ENCODE data around the gene EGF.
"Not testable (repeated sequence)": the region's sequence is repeated elsewhere in the genome, so short reads cannot be mapped to it uniquely, and the experiment has no call there.

The EGF gene

DNA sequence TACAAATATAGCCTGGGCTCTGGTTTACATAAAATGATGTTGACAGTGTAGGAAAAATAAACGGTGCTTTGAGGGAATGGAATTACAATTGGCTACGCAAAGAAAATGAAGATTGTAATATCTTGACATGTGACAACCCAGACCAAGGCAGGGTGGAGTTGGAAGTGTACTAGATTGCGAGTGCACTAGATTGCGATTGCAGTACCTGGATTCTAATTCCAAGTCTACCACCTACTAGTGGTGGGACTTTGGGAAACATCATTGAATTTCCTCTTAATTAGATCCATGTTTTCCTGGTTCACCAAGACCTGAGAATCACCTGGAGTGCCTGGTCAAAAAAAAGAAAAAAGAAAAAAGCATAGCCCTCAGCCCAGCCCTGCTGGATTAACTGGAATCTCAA is 18.6 kb downstream of the EGF start:
- no peak for DNase-seq (ENCODE audit: low spot score)
- TF ChIP-seq, protein P1, sequence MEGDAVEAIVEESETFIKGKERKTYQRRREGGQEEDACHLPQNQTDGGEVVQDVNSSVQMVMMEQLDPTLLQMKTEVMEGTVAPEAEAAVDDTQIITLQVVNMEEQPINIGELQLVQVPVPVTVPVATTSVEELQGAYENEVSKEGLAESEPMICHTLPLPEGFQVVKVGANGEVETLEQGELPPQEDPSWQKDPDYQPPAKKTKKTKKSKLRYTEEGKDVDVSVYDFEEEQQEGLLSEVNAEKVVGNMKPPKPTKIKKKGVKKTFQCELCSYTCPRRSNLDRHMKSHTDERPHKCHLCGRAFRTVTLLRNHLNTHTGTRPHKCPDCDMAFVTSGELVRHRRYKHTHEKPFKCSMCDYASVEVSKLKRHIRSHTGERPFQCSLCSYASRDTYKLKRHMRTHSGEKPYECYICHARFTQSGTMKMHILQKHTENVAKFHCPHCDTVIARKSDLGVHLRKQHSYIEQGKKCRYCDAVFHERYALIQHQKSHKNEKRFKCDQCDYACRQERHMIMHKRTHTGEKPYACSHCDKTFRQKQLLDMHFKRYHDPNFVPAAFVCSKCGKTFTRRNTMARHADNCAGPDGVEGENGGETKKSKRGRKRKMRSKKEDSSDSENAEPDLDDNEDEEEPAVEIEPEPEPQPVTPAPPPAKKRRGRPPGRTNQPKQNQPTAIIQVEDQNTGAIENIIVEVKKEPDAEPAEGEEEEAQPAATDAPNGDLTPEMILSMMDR (IDR thresholded peaks at IDR 0.05; ENCODE audit: extremely low read depth, missing control alignments): no peak

DNA sequence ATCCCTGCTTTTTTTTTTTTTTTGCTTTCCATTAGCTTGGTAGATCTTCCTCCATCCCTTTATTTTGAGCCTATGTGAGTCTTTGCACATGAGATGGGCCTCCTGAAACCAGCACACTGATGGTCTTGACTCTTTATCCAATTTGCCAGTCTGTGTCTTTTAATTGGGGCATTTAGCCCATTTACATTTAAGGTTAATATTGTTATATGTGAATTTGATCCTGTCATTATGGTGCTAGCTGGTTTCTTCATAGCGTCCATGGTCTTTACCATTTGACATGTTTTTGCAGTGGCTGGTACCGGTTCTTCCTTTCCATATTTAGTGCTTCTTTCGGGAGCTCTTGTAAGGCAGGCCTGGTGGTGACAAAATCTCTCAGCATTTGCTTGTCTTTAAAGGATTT is 24.7 kb downstream of the EGF start:
- not testable (repeated sequence) for DNase-seq (ENCODE audit: low spot score)

DNA sequence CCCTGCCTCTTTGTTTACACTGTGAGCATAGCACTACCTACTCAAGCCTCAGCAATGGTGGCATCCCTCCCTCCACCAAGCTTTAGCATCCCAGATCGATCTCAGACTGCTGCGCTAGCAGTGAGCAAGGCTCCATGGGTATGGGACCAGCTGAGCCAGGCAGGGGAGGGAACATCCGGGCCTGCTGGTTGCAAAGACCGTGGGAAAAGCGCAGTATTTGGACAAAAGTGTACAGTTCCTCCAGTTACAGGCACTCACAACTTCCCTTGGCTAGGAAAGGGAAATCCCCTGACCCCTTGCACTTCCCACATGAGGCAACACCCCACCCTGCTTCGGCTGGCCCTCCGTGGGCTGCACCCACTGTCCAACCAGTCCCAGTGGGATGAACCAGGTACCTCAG is 26.5 kb downstream of the EGF start:
- DNase-seq (ENCODE audit: low spot score): no peak
- TF ChIP-seq, protein P1 (IDR thresholded peaks at IDR 0.05; ENCODE audit: extremely low read depth, missing control alignments): no peak

DNA sequence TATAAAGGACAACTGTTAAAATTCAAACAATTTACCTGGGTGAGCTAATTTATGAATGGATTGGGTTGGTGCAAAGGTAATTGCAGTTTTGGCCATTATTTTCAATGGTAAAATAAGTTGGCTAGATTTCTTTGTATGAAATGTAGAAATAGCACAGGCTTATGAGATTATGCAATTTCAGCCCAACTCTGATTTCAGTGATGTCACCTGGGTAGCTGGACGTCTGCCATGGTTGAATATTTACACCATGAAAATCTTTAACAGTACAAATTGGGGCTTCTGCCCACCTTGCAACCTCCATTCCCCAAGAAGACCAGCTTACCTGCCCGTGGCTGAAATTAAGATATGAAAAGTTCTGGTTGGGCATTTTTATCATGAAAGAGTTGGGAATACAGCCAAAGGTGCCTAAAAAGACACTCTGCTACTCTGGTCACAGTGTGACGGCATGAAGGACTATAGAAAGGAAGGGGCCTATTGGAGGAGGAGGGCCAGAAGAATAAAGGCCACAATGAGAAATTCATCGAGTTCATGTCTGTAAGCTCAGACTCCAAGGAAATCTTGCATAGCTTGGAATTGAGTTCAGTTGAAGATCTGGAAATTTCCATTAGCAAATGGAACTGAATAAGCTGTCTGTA is 29.7 kb downstream of the EGF start:
- TF ChIP-seq, protein P1 (IDR thresholded peaks at IDR 0.05; ENCODE audit: extremely low read depth, missing control alignments): no peak
- DNase-seq (ENCODE audit: low spot score): no peak

DNA sequence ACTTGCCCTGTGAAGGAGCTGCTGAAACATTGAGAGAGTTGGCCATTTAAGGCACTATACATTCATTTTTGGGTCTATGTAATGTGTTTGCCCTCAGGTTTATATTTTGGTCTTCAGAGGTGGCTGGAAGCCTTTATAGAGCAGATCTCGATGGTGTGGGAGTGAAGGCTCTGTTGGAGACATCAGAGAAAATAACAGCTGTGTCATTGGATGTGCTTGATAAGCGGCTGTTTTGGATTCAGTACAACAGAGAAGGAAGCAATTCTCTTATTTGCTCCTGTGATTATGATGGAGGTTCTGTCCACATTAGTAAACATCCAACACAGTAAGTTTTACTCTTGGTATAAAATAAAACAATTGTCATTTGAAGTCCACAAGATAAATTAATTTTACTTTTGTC is 31.1 kb downstream of the EGF start:
- TF ChIP-seq, protein P1 (IDR thresholded peaks at IDR 0.05; ENCODE audit: extremely low read depth, missing control alignments): no peak
- DNase-seq (ENCODE audit: low spot score): no peak

DNA sequence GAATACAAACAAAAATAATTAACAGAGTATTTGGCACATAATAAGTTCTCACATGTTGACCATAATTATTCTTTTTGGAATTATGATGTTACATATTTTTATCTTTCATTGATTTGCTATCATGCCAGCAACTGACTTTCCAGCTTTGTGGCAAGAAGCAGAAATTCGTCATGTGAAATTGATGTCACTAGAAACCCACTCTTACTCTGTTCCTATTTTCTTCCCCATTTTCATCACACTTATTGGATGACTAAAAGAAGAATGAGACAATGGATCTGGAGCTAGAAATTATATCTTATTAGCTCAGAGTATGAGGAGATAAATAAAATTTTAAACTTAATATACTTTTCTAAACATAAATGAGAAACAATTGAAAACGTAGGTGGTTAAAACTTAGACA is 31.9 kb downstream of the EGF start:
- no peak for DNase-seq (ENCODE audit: low spot score)
- TF ChIP-seq, protein P1 (IDR thresholded peaks at IDR 0.05; ENCODE audit: extremely low read depth, missing control alignments): no peak

DNA sequence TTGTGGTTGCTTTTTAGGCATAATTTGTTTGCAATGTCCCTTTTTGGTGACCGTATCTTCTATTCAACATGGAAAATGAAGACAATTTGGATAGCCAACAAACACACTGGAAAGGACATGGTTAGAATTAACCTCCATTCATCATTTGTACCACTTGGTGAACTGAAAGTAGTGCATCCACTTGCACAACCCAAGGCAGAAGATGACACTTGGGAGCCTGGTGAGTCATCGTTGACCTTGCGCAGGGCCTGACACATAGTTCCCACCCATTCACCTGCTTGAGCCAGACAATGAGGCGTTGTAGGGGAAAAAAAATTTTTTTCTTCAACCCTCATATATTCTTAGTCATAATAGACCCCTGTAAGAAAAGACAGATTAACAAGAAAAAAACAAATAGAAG is 32.4 kb downstream of the EGF start:
- TF ChIP-seq, protein P1 (IDR thresholded peaks at IDR 0.05; ENCODE audit: extremely low read depth, missing control alignments): no peak
- no peak for DNase-seq (ENCODE audit: low spot score)

DNA sequence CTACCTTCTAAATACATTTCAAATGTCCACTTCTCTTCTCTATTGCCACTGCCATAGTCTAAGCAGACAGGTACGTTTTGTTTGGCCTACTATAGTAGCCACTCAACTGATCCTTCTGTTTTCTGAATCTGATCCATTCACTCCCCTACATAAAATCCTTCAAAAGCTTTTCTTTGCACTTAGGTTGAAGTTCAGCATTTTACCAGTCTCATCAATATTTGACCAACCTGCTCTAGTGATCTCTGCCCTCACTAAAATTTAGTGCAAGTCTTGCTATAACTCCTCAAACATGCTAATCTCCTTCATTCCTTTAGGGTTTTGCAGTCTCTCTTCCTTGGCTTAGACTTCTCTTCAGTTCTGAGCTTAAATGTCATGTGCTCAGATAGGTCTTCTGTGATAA is 33.4 kb downstream of the EGF start:
- TF ChIP-seq, protein P1 (IDR thresholded peaks at IDR 0.05; ENCODE audit: extremely low read depth, missing control alignments): no peak

More for the DNA sequence above, 33.4 kb downstream of the EGF start:
- no peak for DNase-seq (ENCODE audit: low spot score)

Data from GM20000 (cell line).